Parathyroid adenoma (tissue), 2 donors: ENCODE results near the gene C16orf86.

Source experiments
- H2AFZ ChIP-seq: fragments of 300-600 bp; sonication (generic); one replicate; pipeline ENCODE4 v1.7.0; 2017; ENCODE audit warnings: antibody characterized with exemption, mild to moderate bottlenecking
- H3K27ac ChIP-seq: fragments of 300-600 bp; sonication (generic); one replicate; pipeline ENCODE4 v1.7.0; 2017
- H3K27me3 ChIP-seq: fragments of 300-600 bp; sonication (generic); one replicate; pipeline ENCODE4 v1.7.0; 2017; ENCODE audit warnings: low read length; ENCODE audit not compliant: control insufficient read depth, insufficient read depth
- H3K36me3 ChIP-seq: fragments of 300-600 bp; sonication (generic); one replicate; pipeline ENCODE4 v1.7.0; 2017; ENCODE audit warnings: low read length; ENCODE audit not compliant: control insufficient read depth, insufficient read depth
- H3K4me1 ChIP-seq: fragments of 300-600 bp; sonication (generic); one replicate; pipeline ENCODE4 v1.7.0; 2017; ENCODE audit warnings: control low read depth
- H3K4me2 ChIP-seq: fragments of 300-600 bp; sonication (generic); one replicate; pipeline ENCODE4 v1.7.0; 2017; ENCODE audit warnings: low read length
- H3K4me3 ChIP-seq: fragments of 300-600 bp; sonication (generic); one replicate; pipeline ENCODE4 v1.7.0; 2017; ENCODE audit warnings: low read depth, low read length
- H3K79me2 ChIP-seq: fragments of 300-600 bp; sonication (generic); one replicate; pipeline ENCODE4 v1.7.0; 2017; ENCODE audit warnings: control low read depth
- H3K9ac ChIP-seq: fragments of 300-600 bp; sonication (generic); one replicate; pipeline ENCODE4 v1.7.0; 2017; ENCODE audit warnings: mild to moderate bottlenecking
- H3K9me3 ChIP-seq: fragments of 300-600 bp; sonication (generic); one replicate; pipeline ENCODE4 v1.7.0; 2017; ENCODE audit warnings: low read length; ENCODE audit not compliant: control insufficient read depth
- TF ChIP-seq, protein P1 (sequence below): fragments of 300-600 bp; sonication (generic); IDR thresholded peaks from one replicate; pipeline ENCODE4 v1.7.0; 2017; ENCODE audit warnings: antibody characterized with exemption, mild to moderate bottlenecking
- donor health status: primary hyperparathyroidism.

C16orf86 gene

DNA sequence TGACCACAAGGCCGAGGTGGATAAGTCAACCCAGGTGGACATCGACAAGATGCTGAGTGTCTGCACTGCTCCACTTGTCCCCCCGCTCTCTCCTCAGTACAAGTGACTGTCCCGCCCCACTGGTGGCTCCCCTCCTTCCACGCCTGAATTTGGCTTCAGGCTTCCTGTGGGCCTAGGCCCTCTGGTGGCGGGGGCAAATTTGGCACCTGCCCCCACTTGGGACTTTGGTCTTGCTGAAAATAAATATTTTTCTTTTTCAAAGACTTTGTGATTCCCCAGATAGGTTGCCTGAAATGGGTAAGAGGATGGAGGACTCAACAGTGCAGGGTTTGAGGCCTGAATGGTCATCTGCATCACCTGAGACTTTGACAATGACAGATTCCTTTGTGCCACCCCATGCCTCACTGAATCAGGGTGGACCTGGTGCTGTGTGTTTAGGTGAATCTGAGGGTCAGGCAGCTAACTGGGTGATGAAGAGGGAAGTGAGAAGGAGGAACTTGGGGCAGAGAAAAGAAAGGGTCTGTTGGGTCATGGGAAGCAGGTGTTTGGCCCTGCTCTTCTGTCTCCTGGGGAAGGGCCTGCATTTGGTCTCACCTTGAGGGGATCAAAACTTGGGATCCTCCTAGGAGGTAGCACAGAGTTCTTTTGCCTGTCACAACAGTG is 2.0 kb downstream of the C16orf86 start:
- Histone ChIP-seq H3K79me2 (no peaks in the 10 kb centered on the region), H3K9ac (no peak overlapping the region), H3K4me1 (peaks cover 17% of the 10 kb centered on the region), H3K4me3 (no peak overlapping the region), H3K27ac (peak overlapping the region; percentile 90), H3K4me2 (no peak overlapping the region), H3K27me3 (no peaks in the 10 kb centered on the region), H2AFZ (peak overlapping the region; percentile 99), H3K9me3 (no peaks in the 10 kb centered on the region), H3K36me3 (no peaks in the 10 kb centered on the region)
- TF ChIP-seq, protein P1, sequence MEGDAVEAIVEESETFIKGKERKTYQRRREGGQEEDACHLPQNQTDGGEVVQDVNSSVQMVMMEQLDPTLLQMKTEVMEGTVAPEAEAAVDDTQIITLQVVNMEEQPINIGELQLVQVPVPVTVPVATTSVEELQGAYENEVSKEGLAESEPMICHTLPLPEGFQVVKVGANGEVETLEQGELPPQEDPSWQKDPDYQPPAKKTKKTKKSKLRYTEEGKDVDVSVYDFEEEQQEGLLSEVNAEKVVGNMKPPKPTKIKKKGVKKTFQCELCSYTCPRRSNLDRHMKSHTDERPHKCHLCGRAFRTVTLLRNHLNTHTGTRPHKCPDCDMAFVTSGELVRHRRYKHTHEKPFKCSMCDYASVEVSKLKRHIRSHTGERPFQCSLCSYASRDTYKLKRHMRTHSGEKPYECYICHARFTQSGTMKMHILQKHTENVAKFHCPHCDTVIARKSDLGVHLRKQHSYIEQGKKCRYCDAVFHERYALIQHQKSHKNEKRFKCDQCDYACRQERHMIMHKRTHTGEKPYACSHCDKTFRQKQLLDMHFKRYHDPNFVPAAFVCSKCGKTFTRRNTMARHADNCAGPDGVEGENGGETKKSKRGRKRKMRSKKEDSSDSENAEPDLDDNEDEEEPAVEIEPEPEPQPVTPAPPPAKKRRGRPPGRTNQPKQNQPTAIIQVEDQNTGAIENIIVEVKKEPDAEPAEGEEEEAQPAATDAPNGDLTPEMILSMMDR = no peak

- no peak overlapping the region for H3K4me2 ChIP-seq
- no peaks in the 10 kb centered on the region for H3K9me3 ChIP-seq
- H3K4me1 ChIP-seq = peaks cover 19% of the 10 kb centered on the region
- no peaks in the 10 kb centered on the region for H3K27me3 ChIP-seq
- H3K4me3 ChIP-seq = no peak overlapping the region
- H3K27ac ChIP-seq = no peak overlapping the region
- no peaks in the 10 kb centered on the region for H3K36me3 ChIP-seq
- H3K9ac ChIP-seq = no peak overlapping the region
- TF ChIP-seq, protein P1 = no peak
- no peak overlapping the region for H2AFZ ChIP-seq
- H3K79me2 ChIP-seq = no peaks in the 10 kb centered on the region
These were observed 3.0 kb downstream of the C16orf86 start for GRCh38 chr16:67669499-67670101.

GRCh38 chr16:67672306-67672705 is 5.7 kb downstream of the C16orf86 start:
- Histone ChIP-seq H3K36me3 (no peaks in the 10 kb centered on the region), H3K9ac (no peak overlapping the region), H2AFZ (no peak overlapping the region), H3K4me1 (peaks cover 10% of the 10 kb centered on the region), H3K9me3 (no peaks in the 10 kb centered on the region), H3K4me2 (no peak overlapping the region), H3K27ac (no peak overlapping the region), H3K27me3 (no peaks in the 10 kb centered on the region), H3K4me3 (no peak overlapping the region), H3K79me2 (no peaks in the 10 kb centered on the region)
- TF ChIP-seq, protein P1 = no peak

DNA sequence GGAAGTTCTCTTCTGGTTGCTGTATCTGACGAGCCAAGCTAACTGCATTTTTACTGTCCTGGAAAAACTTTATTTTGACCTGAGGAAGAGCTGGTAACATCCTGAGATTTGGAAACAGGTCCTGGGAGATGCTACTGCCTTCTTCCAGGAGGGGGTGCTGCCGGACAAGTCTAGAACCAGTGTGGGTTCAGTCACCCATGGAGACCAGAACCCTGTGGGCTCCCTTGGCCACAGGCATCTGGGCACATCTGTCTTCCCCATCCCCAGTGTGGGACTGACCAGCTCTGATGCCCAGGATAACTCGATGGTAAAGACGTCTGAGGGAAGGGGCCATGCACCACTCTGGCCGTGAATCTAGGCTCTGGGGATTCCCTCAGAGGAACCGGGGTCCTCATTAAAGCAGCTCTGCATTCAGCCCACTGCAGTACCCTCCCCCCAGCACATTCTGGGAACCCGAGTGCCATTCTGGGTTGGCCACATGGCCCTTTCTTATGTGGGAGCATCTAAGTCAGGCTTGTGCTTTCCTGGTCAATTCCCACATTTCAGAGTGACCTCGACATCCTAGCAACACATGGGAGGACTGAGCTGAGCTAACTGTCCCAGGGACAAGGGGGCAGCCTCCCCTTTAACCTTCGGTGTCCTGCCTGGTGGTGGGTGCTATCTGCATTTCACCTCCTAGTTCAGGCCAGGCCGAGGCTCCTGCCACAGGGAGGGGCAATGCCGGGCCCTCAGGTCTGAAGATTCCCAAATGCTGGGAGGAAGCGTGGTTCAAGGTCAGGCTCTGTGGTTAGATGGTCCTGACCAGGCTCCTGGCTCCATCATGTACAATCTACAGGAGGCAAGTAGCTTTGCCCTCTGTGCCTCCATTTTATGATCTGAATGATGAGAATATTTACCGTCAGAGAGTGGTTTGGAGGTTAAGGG is 6.4 kb downstream of the C16orf86 start:
- Histone ChIP-seq H3K4me3 (no peak overlapping the region), H3K4me2 (no peak overlapping the region), H3K27me3 (no peaks in the 10 kb centered on the region), H3K4me1 (peaks cover 5% of the 10 kb centered on the region), H3K9me3 (no peaks in the 10 kb centered on the region), H3K27ac (peak overlapping the region; percentile 89), H3K79me2 (no peaks in the 10 kb centered on the region), H3K36me3 (no peaks in the 10 kb centered on the region), H2AFZ (peak overlapping the region; percentile 38), H3K9ac (no peak overlapping the region)
- TF ChIP-seq, protein P1 = peak; percentile 66
